H9 (cell line): ENCODE results near the gene FXYD4. TPM values are rescaled to one million over a fixed set of nuclear protein-coding genes. Genes with fewer than 3 reads are reported as not detected.

ENCODE experiments used
- DNase-seq: peaks from one replicate; pipeline ENCODE4 v3.0.0-alpha.2; 2017
- H2AFZ ChIP-seq: one replicate; pipeline ENCODE4 v1.6.1; 2013; ENCODE audit warnings: mild to moderate bottlenecking, low read length, control low read depth, moderate library complexity
- H2AK5ac ChIP-seq: 2 replicates; pipeline ENCODE4 v1.6.1; 2013; ENCODE audit warnings: low read length, control low read depth, mixed read lengths; ENCODE audit not compliant: insufficient read length
- H2BK120ac ChIP-seq: one replicate; pipeline ENCODE4 v1.6.1; 2013; ENCODE audit warnings: low read depth, mild to moderate bottlenecking, low read length, control low read depth, inconsistent platforms; ENCODE audit not compliant: poor library complexity, severe bottlenecking
- H2BK12ac ChIP-seq: 2 replicates; pipeline ENCODE4 v1.6.1; 2013; ENCODE audit warnings: low read length, control low read depth, mixed read lengths, low read depth; ENCODE audit not compliant: insufficient read length
- H2BK15ac ChIP-seq: 2 replicates; pipeline ENCODE4 v1.6.1; 2013; ENCODE audit warnings: low read depth, low read length, control low read depth
- H2BK20ac ChIP-seq: one replicate; pipeline ENCODE4 v1.6.1; 2013; ENCODE audit warnings: low read depth, mild to moderate bottlenecking, low read length, control low read depth, inconsistent platforms; ENCODE audit not compliant: poor library complexity, severe bottlenecking
- H2BK5ac ChIP-seq: 2 replicates; pipeline ENCODE4 v1.6.1; 2013; ENCODE audit warnings: low read length, control low read depth, mixed read lengths; ENCODE audit not compliant: insufficient read length
- H3K14ac ChIP-seq: 2 replicates; pipeline ENCODE4 v1.6.1; 2013; ENCODE audit warnings: low read length, control low read depth; ENCODE audit not compliant: insufficient read depth
- H3K18ac ChIP-seq: 2 replicates; pipeline ENCODE4 v1.6.1; 2013; ENCODE audit warnings: low read depth, mild to moderate bottlenecking, mixed read lengths, low read length, control low read depth; ENCODE audit not compliant: insufficient read length
- H3K23ac ChIP-seq: 2 replicates; pipeline ENCODE4 v1.6.1; 2013; ENCODE audit warnings: low read length, control low read depth, mixed read lengths, low read depth; ENCODE audit not compliant: insufficient read length
- H3K23me2 ChIP-seq: 2 replicates; pipeline ENCODE4 v1.6.1; 2013; ENCODE audit warnings: low read depth, mild to moderate bottlenecking, mixed read lengths, low read length, control low read depth; ENCODE audit not compliant: insufficient read length, poor library complexity, severe bottlenecking
- H3K27ac ChIP-seq: 2 replicates; pipeline ENCODE4 v1.5.1; 2013; ENCODE audit warnings: low read length, control low read depth, mixed read lengths, low read depth; ENCODE audit not compliant: insufficient read length
- H3K27me3 ChIP-seq: 2 replicates; pipeline ENCODE4 v1.6.1; 2013; ENCODE audit warnings: low read length, control low read depth, inconsistent platforms; ENCODE audit not compliant: insufficient read depth
- H3K4ac ChIP-seq: 2 replicates; pipeline ENCODE4 v1.6.1; 2013; ENCODE audit warnings: low read depth, mild to moderate bottlenecking, control low read depth, inconsistent platforms, low read length, moderate library complexity
- H3K4me1 ChIP-seq: 2 replicates; pipeline ENCODE4 v1.6.1; 2013; ENCODE audit warnings: low read length, control low read depth, inconsistent platforms; ENCODE audit not compliant: insufficient read depth
- H3K4me2 ChIP-seq: 2 replicates; pipeline ENCODE4 v1.6.1; 2013; ENCODE audit warnings: low read length, control low read depth, mixed read lengths; ENCODE audit not compliant: insufficient read length, insufficient read depth
- H3K56ac ChIP-seq: 2 replicates; pipeline ENCODE4 v1.6.1; 2013; ENCODE audit warnings: low read depth, mild to moderate bottlenecking, mixed read lengths, low read length, control low read depth; ENCODE audit not compliant: insufficient read length
- H3K79me1 ChIP-seq: 2 replicates; pipeline ENCODE4 v1.6.1; 2013; ENCODE audit warnings: low read depth, mild to moderate bottlenecking, moderate library complexity, low read length, control low read depth, inconsistent platforms; ENCODE audit not compliant: insufficient read depth, poor library complexity, severe bottlenecking
- H3K79me2 ChIP-seq: 2 replicates; pipeline ENCODE4 v1.6.1; 2013; ENCODE audit warnings: low read length, control low read depth, inconsistent platforms; ENCODE audit not compliant: insufficient read depth
- H3K9ac ChIP-seq: 2 replicates; pipeline ENCODE4 v1.6.1; 2013; ENCODE audit warnings: low read length, control low read depth, mixed read lengths; ENCODE audit not compliant: insufficient read length; ENCODE audit errors: extremely low read depth
- H3K9me3 ChIP-seq: one replicate; pipeline ENCODE4 v1.6.1; 2013; ENCODE audit warnings: low read depth, low read length, inconsistent platforms; ENCODE audit not compliant: control insufficient read depth
- H3T11ph ChIP-seq: one replicate; pipeline ENCODE4 v1.6.1; 2013; ENCODE audit warnings: mild to moderate bottlenecking, low read length, control low read depth, inconsistent platforms
- H4K20me1 ChIP-seq: one replicate; pipeline ENCODE4 v1.6.1; 2013; ENCODE audit not compliant: control insufficient read depth, insufficient read length, insufficient read depth
- H4K5ac ChIP-seq: 2 replicates; pipeline ENCODE4 v1.6.1; 2013; ENCODE audit warnings: low read depth, mild to moderate bottlenecking, mixed read lengths, low read length, control low read depth; ENCODE audit not compliant: insufficient read length
- H4K8ac ChIP-seq: replicated peaks from 2 replicates; pipeline ENCODE4 v1.6.1; 2013; ENCODE audit warnings: low read length, control low read depth, mixed read lengths, low read depth; ENCODE audit not compliant: insufficient read length
- H4K91ac ChIP-seq: 2 replicates; pipeline ENCODE4 v1.6.1; 2013; ENCODE audit warnings: low read depth, mild to moderate bottlenecking, moderate library complexity, mixed read lengths, low read length, control low read depth; ENCODE audit not compliant: insufficient read length
- H3K27ac Mint-ChIP-seq, 3 experiments: 2 replicates in 2 of 3; 3 replicates in 1 of 3; pipeline ENCODE4 v1.8.0; 2020 to 2021; ENCODE audit warnings: mixed read lengths in 3 of 3, mild to moderate bottlenecking in 1 of 3, moderate library complexity in 1 of 3
- H3K27me3 Mint-ChIP-seq: 2 replicates; pipeline ENCODE4 v1.8.0; 2021; ENCODE audit warnings: low read depth, mild to moderate bottlenecking, moderate library complexity, mixed read lengths
- H3K36me3 Mint-ChIP-seq, 3 experiments: 2 replicates in 2 of 3; 3 replicates in 1 of 3; pipeline ENCODE4 v1.8.0; 2020 to 2021; ENCODE audit warnings: low read depth in 3 of 3, mixed read lengths in 3 of 3; ENCODE audit not compliant: insufficient read depth in 1 of 3
- H3K4me1 Mint-ChIP-seq, 2 experiments: 2 replicates each; pipeline ENCODE4 v1.8.0; 2020; ENCODE audit warnings: mixed read lengths in 2 of 2
- H3K4me3 Mint-ChIP-seq, 2 experiments: 2 replicates in 1 of 2; 3 replicates in 1 of 2; pipeline ENCODE4 v1.8.0; 2020 to 2021; ENCODE audit warnings: mild to moderate bottlenecking in 2 of 2, mixed read lengths in 2 of 2, moderate library complexity in 1 of 2
- H3K9me3 Mint-ChIP-seq, 2 experiments: 2 replicates in 1 of 2; 3 replicates in 1 of 2; pipeline ENCODE4 v1.8.0; 2020; ENCODE audit warnings: mild to moderate bottlenecking in 2 of 2, mixed read lengths in 2 of 2, moderate library complexity in 1 of 2
- WGBS: extraction: QIAGEN DNeasy Blood & Tissue Kit; methylation state at CpG from one replicate; pipeline ENCODE4 v1.1.7; 2013; ENCODE audit warnings: missing lambda C conversion rate, low lambda C conversion rate, mixed read lengths; ENCODE audit not compliant: insufficient read length; ENCODE audit errors: extremely low coverage; 5-methylcytosine and 5-hydroxymethylcytosine counted together
- total RNA-seq: library from RNA; stranded (reverse); gene quantifications from 2 replicates; pipeline ENCODE4 v1.2.1, GENCODE V29; 2021
- TF ChIP-seq, protein P1 (sequence below): fragments of 200-600 bp; sonication (generic); conservative IDR thresholded peaks from 3 replicates; pipeline ENCODE4 v1.8.0; 2021; ENCODE audit warnings: antibody characterized with exemption, mild to moderate bottlenecking

The FXYD4 gene
- total RNA-seq, 1 experiment from 2014 or later: not detected

DNA sequence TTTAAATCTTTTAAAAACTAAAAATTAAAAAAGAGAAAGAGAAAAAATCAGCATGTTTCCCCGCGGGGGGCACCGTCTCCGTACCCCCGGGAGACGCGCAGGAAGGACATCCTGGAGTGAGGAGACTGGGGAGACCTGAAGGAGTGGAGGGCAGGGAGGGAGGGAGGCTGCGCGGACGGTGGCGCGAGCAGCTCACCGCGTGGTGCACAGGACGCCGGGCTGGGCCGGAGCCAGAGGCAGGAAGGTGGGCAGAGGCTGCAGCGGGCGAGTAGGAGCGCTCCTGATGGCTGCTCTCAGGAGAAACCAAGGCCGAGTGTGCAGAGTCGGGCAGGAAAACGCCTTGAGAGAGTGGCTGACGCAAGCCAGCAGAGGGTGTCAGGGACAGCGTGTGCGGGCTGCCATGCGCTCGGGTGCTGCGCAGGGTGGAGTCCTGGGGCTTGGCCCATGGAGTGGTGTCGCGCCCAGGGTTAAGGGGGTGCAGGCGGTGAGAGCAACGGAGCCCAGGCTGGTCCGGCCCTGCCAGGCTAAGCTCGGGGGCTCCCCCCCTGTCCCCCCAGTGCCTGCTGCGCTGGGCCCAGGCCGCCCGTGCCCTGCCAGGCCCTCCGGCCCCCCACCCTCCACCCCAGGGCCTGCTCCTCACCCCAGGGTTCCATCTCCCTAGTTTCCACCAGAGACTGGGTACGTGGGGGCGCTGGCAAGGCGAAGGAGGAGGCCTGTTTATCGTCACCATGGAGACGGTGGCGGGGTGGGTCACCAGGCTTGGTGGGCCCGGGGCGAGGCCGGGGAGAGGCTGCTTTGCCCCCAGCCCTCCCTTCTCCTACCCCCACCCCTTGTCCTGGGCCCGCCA lies 28.9 kb upstream of the FXYD4 start:
- Histone ChIP-seq H2BK120ac (no peak overlapping the region), H2BK15ac (no peak overlapping the region), H4K8ac (no peak overlapping the region), H3K4ac (no peak overlapping the region), H2AK5ac (no peak overlapping the region), H3K14ac (peak overlapping the region; percentile 56; the same call in 1 of the 2 replicates), H3K56ac (no peak overlapping the region), H4K20me1 (no peaks in the 10 kb centered on the region), H3K23ac (no peak overlapping the region), H2BK20ac (no peak overlapping the region), H3T11ph (no peak overlapping the region), H3K4me1 (no peaks in the 10 kb centered on the region), H3K9ac (no peak overlapping the region), H3K27me3 (no peaks in the 10 kb centered on the region), H2AFZ (no peak overlapping the region), H2BK12ac (peak overlapping the region; percentile 33), H3K9me3 (no peaks in the 10 kb centered on the region), H3K79me1 (no peaks in the 10 kb centered on the region), H3K79me2 (no peaks in the 10 kb centered on the region), H3K27ac (no peak overlapping the region), H3K23me2 (no peaks in the 10 kb centered on the region), H4K5ac (no peak overlapping the region), H3K4me2 (no peak overlapping the region), H2BK5ac (no peak overlapping the region), H3K18ac (peak overlapping the region; percentile 40), H4K91ac (no peak overlapping the region)
- H3K4me3 Mint-ChIP-seq: no peak overlapping the region
- H3K4me1 Mint-ChIP-seq: peaks cover 17 to 27% of the 10 kb centered on the region in 2 experiments
- H3K9me3 Mint-ChIP-seq: no peaks in the 10 kb centered on the region
- no CpG with 5 or more reads among the region's 49 CpGs for WGBS
- DNase-seq: no peak
- peaks cover 15% of the 10 kb centered on the region for H3K27me3 Mint-ChIP-seq
- H3K36me3 Mint-ChIP-seq: no peaks in the 10 kb centered on the region
- TF ChIP-seq, protein P1, sequence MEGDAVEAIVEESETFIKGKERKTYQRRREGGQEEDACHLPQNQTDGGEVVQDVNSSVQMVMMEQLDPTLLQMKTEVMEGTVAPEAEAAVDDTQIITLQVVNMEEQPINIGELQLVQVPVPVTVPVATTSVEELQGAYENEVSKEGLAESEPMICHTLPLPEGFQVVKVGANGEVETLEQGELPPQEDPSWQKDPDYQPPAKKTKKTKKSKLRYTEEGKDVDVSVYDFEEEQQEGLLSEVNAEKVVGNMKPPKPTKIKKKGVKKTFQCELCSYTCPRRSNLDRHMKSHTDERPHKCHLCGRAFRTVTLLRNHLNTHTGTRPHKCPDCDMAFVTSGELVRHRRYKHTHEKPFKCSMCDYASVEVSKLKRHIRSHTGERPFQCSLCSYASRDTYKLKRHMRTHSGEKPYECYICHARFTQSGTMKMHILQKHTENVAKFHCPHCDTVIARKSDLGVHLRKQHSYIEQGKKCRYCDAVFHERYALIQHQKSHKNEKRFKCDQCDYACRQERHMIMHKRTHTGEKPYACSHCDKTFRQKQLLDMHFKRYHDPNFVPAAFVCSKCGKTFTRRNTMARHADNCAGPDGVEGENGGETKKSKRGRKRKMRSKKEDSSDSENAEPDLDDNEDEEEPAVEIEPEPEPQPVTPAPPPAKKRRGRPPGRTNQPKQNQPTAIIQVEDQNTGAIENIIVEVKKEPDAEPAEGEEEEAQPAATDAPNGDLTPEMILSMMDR: no peak
- no peak overlapping the region for H3K27ac Mint-ChIP-seq
